GM18861 (cell line): ENCODE measurements around the gene PDZRN4.

Experiments
- ATAC-seq: cut with Tn5 transposase; IDR thresholded peaks from one replicate; pipeline ENCODE4 v1.9.1; 2021; ENCODE audit not compliant: unreplicated experiment

PDZRN4 gene

DNA sequence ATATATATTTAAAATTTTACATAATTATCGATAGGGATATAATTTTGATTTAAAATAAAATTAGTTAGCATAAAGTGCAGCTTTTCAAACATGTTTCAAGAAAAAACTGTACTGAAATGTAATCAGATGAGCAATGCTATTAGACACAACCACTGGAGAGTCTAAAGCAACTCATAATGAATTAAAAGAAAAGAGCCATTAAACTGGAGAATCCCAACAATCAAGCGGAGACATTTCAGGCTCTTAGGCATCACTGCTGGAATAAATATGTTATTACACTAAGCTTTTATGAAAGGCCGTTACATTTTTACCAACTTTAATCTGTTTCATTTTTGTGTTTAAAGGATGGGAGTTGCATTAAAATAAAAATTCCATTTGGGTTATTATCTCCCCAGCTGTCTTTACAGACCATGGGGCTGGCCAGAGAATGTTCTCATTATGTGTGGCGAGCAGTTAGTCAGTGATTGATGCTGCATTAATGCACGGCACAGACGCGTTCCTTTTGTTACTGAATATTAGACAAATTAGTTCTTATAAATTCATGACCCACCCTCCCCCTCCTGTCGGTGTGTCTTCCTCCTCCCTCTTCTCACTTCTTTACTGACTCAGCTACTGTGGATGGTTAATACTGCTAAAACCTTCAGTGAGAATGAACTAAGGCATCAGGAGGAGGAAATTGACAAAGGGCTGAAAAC is 156.8 kb downstream of the PDZRN4 start:
- no peak for ATAC-seq

- no peak for ATAC-seq
These were observed 160.1 kb downstream of the PDZRN4 start for GRCh38 chr12:41348198-41348597.

DNA sequence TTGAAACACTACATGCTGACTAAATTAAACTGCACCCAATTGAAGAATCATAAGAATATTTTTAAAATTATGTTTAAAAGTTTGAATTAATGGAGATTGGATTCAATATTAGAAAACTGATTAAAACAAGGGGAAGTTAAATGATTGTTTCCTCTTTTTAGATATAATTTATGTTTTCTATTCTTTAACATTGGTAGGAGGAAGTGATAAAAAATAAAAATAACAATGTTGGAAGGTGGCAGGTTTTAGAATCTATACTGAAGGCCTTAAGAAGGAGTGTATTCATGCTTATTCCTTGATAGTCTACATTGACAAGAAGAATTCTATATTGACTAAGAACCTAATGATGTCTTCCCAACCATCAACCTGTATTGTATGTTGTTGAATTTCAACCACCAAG is 168.1 kb downstream of the PDZRN4 start:
- ATAC-seq = no peak

GRCh38 chr12:41361738-41362137 is 173.6 kb downstream of the PDZRN4 start:
- ATAC-seq = no peak

DNA sequence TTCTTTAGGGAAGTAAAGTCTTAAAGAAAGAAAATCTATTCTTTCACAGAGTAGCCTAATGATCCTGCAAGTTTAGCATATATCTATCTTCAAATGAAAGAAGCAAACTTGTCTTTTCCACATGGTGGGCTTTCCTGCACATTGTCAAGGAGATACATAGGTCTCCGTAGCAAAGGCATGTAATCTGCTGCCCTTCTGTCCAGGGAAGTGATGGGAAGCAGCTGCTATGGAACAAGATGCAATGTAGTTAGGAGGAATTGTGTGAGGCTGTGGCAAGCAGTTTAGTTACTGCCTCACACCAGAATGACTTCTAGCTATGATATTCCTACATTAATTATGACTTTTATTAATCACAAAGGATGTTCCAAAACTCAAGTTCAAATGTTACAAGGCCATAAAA is 174.4 kb downstream of the PDZRN4 start:
- ATAC-seq = no peak

DNA sequence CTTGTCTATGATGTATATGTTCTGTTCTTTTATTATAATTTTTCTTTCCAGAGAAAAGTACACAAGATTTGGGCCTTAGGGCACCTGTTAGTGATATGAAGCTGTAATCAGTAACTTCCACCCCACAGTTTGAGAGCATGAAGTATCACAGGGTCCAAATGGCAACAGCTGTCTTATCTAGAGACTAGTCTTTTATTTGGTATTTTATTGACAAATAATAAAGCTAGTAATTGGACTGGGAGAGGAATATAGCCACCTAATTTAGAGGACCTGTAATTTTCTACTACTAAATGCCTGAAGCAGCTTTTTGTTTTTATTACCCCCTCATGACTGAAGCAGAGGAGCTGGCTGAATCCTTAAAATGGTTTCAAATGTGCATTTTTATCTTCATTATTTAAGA is 174.8 kb downstream of the PDZRN4 start:
- ATAC-seq = no peak

- no peak for ATAC-seq
These were observed 176.1 kb downstream of the PDZRN4 start for GRCh38 chr12:41364211-41364610.

GRCh38 chr12:41365653-41366171 is 177.6 kb downstream of the PDZRN4 start:
- no peak for ATAC-seq

- no peak for ATAC-seq
These were observed 179.7 kb downstream of the PDZRN4 start for GRCh38 chr12:41367726-41368405.

DNA sequence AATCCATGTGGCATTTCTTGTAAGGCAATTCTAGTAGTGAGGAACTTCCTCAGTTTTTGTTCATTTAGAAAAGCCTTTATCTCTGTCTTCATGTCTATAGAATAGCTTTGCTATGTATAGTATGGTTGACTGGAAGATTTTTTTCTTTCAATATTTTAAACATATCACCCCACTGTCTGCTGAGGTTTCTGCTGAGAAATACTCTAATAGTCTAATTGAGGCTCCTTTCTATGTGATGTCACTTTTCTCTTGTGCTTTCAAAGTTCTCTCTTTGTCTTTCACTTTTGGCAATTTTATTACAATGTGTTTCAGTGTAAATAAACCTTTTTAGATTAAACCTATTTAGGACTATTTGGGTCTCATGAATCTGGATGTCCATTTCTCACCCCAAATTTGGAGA is 192.8 kb downstream of the PDZRN4 start:
- ATAC-seq = no peak

DNA sequence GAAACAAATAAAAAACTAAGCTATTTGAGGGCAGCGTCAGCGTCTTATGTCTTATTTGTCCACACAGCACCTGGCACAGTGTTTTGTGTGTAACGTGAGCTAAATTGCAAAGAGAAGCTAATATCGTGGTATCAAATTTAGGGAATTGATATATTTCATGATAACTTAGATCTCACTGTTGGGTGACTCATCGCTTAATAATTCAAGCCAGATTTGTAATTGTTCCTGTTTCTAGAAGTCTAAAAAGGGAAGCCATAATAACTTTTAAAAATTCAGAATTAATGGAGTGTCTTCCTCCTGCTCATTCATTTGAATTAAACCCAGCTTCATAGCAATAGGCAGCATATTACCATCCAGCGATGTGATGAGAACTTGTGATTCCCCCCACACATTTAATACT is 214.7 kb downstream of the PDZRN4 start:
- no peak for ATAC-seq

DNA sequence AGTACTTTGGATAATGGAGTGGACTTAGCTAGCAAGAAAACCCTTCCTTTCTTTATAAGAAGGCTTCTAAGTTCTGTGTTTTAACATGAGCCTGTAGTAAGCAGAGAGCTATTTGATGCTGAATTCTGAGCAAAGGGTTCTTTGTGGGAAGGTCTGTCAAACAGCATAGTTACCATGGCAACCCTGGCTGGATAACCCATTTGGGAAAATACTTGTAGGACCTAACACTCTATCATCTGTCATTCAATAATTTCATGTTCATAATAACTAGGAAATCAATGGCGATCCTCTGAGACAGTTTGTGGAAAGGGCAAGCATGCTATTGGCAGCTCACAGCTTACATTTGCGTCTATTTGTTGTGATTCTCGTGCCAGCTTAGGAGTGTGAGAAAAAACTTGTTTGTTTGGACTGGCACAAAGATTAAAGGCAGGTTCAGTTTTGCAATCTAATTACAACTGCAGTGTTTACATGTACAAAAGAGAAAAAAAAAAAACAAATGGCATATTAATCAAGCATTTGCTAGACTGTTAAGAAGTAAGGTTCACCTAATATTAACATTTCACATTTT is 219.2 kb downstream of the PDZRN4 start:
- ATAC-seq = no peak

GRCh38 chr12:41409628-41410027 is 221.5 kb downstream of the PDZRN4 start:
- no peak for ATAC-seq

- no peak for ATAC-seq
These were observed 230.5 kb downstream of the PDZRN4 start for GRCh38 chr12:41418586-41418985.

DNA sequence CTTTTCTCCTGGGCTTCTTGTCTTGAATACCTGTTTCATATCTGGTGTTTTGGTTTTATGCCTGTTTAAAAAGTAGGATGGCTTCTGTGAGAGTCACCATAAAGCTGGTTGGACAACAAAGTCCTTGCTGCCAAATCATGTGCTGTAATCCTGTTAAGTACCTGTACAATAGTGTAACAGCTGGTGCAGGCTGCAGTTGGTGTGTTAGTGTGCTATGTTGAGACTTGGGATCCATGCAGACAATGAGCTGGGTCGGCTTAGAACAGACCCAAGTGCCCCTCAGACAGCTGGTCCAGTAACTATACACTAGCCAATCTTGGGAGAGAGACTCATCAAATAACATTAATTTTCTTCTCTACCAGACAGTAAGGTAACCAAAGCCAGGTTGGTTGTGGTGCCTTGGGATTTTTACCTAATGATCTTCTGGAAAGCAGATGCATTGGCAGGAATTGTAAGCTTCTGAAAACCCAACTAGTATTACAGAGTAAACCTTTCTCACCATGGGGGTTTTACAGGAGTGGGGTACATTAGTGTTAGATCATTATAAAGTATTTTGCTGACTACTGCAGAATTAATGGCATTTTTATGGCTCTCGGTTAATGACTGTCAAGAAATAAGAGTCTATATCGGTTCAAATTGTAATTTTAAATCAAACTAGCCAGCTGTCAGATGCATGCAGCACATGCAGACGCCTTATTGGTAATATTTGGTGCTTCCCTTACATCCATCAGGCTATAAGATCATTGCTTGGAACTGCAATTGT is 231.2 kb downstream of the PDZRN4 start:
- ATAC-seq = no peak

DNA sequence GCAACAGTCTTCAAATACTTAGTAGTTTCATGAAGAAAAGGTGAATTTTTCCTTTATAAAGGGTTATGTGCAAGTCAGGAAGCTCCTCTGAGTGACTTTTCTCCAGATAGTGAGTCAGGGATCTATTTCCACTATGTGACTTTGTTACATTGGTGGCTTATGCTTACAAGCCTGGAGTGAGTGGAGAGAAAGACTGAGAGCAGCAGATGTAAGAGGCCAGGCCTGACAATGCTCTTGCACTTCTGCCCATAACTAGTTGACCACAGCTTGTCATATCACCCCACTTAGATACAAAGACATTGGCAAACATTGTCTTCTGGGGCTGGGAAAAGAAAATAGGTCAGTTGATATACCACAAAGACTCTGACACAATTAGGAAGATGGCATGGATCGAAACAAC is 236.5 kb downstream of the PDZRN4 start:
- ATAC-seq = no peak

DNA sequence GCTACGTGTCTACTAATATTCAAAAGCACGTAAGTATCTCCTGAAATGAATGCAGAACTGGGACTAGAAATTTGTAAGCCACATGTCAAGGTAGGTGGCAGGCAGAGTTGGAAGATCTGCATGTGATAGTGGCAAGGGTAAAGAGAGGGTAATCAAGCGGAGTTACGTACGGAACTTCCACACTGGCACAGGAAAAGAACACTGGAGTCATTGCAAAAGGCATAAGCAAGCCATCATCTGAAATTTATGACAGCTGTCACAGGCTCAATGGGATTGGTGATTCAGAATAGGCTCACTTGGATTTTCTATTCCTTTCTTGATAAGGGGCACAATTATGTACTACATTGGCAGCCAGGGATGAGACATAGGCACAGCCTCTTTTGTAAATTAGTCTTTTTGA is 245.3 kb downstream of the PDZRN4 start:
- ATAC-seq = no peak

DNA sequence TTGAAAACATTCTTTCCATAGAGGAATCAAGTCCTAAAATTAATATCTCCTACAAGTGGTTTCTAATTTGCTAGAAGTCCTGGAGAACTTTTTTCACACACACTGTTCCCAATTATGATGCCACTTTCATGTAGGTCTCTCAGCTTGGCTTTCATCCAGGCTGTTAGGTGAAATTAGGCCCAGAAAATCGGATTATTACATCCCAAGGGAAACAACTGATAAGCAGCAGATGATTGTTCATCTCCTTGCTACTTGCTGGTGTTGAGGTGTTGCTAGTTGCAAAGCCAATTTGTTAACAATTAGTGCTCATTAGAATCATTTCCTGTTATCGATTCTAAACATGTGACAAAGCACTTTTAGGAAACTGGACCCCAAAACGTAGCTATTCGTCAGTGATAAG is 248.0 kb downstream of the PDZRN4 start:
- no peak for ATAC-seq

DNA sequence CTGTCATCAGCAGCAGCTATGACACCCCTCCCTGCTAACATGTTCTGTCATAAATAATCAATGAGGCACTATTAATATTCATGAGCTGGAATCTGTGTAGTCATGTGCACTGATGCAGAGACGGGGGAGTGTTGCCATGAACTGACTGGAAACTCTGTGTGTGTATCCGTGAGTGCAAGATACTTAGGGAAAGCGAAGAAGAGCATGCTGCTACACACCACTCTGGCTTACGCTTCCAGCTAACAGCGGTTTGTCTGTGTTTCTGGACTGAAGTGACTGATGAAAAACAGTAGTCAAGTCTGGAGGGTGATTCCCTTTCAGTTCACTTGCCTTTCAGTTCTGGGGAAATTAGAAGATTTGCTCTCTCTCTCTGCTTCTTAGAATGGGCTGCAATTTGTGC is 249.4 kb downstream of the PDZRN4 start:
- no peak for ATAC-seq

- no peak for ATAC-seq
These were observed 250.9 kb downstream of the PDZRN4 start for GRCh38 chr12:41438854-41439541.

DNA sequence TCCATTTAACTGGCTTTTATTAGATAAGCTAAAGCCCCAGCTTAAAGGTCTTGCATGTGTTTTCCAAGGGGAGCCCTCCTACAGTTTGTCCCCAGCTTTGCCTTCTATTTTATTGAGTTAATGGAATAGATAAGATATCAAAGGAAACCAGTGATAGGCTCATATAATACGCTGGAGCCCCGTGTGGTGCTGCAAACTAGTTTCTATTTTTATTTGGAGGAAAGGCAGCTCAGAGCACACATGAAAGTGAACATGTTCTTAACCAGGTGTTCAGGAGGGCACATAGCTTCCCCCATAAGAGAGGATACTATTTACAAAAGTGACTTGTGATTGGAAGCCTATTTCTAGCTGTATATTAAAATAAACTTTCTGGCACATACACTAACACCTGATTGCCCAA is 251.7 kb downstream of the PDZRN4 start:
- ATAC-seq = no peak
